Measurements from ENCODE around the gene SRRM4. TPM values are rescaled to one million over a fixed set of nuclear protein-coding genes. Genes with fewer than 3 reads are reported as not detected.

SRRM4 gene
- total RNA-seq, 4 donors from 2014 or later = not detected

DNA sequence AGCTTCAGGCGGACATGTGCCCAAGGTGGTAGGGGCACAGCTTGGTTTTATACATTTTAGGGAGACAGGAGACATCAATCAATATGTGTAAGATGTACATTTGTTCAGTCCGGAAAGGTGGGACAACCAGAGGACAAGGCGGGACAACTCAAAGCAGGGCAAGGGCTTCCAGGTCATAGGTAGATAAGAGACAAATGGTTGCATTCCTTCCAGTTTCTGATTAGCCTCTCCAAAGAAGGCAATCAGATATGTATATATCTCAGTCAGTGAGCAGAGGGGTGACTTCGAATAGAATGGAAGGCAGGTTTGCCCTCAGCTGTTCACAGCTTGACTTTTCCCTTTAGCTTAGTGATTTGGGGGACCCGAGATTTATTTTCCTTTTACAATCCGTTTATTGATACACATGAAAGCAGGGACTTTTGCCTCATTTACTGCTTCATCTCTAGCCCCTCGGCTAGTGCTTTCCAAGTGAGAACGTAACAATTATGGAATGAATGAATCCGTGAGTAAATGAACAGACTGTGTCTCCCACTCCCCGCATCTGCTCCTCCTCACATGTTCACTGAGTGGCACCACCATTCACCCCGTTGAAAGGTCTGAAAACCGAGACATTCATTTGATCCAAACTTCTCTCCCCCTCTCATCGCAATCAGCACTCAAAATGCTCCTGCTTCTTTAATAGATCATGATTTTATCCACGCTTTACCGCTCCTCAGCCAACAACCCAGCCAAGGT, 190.5 kb downstream of the SRRM4 start:
- no peak for TF ChIP-seq CTCF (IDR thresholded peaks at IDR 0.05)
- no peak for ATAC-seq (ENCODE audit: low FRiP score)
- no peak for DNase-seq (ENCODE audit: low spot score)

DNA sequence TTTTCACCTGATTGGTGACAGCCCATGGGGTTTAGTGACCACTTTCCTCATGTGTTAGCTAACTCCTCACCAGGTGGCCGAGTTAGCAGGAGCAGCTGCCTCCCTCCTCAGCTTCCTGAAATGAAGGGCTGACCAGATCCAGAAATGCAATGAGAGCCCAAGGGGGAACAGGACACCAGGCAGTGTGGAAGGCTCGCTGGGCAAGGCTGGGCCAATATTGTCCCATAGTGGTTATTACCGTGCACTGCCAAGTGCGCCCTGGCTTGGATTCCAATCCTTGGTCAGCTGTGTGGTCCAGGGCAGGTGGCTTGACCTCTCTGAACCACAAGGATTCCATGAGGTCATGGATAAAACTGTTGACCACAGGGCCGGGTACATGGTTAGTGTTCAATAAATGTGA, 193.7 kb downstream of the SRRM4 start:
- no peak for ATAC-seq (ENCODE audit: low FRiP score)

DNA sequence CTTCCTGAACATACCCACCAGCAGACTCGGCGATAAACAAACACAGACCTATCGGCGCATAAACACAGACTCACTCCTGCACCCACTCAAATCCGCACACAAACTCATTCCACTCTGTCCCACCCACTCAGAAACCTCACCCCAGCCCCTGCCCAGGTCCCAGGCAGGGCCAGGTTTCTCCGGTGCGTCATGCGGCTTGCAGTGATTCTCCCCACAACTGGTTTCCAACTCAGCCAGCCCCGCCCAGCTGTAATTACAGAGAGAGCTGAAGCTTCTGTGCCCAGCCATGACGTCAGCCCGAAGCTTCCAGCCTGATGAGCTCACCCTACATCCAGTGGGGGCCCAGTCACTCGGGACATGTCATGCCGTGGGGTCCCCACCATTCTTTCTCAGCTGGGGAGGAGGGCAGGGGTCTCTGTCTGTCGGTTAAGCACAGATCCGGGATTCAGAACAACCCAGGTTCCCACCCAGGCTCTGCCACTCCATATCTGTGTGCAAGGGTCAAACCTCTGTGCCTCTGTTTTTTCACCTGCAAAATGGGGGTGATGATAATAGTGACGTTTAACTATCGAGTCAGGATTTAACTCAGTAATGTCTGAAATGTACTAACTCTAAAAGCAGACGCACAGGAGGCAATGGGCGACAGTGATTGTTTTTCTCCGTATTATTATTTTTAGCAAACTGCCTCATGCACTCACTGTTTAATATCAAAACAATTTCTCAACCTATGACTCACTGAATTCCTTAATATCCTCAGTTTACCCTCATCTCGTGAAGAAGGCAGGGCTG, 195.1 kb downstream of the SRRM4 start:
- no peak for TF ChIP-seq CTCF (IDR thresholded peaks at IDR 0.05)
- ATAC-seq (ENCODE audit: low FRiP score) (peak; percentile 84), DNase-seq (ENCODE audit: low spot score) (peak; percentile 84)

More for the DNA sequence above, 193.7 kb downstream of the SRRM4 start:
- no peak for TF ChIP-seq CTCF (IDR thresholded peaks at IDR 0.05)
- DNase-seq (ENCODE audit: low spot score) = no peak

DNA sequence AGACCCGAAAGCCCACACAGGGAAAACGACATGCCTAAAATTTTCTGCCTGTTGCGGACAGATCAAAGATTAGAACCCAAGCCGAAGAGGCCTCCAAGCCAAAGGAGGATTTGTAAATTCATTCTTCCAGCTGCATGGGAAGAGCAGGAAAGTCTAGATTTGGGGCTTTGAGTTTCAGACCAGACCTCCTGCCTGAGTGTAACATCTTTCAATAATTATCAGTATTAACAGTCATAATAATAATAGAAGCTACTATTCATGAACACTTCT, 195.7 kb downstream of the SRRM4 start:
- TF ChIP-seq CTCF (IDR thresholded peaks at IDR 0.05) = no peak
- ATAC-seq (ENCODE audit: low FRiP score) = no peak
- DNase-seq (ENCODE audit: low spot score) = no peak

DNA sequence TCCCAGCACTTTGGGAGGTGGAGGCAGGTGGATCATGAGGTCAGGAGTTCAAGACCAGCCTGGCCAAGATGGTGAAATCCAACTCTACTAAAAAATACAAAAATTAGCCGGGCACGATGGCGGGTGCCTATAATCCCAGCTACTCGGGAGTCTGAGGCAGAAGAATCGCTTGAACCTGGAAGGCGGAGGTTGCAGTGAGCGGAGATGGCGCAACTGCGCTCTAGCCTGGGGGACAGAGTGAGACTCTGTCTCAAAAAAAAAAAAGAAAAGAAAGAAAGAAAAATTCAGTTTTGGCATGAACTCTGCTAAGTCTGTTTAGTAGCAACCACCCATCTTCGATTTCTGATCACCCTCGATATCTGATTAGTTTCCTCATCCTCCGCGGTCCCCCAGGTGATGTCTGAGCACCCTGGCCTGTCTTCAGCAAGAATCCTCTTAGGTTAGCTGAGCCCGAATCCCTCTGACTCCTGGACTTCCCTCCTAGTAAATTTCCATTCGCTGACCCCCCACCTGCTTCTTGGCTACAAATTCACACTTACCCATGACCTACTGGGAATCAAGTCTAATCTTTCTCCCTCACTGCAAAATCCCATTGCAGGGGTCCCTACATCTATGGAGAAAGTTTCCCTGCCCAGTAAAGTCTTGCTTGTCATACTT, 196.5 kb downstream of the SRRM4 start:
- no peak for DNase-seq (ENCODE audit: low spot score)
- no peak for ATAC-seq (ENCODE audit: low FRiP score)
- no peak for TF ChIP-seq CTCF (IDR thresholded peaks at IDR 0.05)

DNA sequence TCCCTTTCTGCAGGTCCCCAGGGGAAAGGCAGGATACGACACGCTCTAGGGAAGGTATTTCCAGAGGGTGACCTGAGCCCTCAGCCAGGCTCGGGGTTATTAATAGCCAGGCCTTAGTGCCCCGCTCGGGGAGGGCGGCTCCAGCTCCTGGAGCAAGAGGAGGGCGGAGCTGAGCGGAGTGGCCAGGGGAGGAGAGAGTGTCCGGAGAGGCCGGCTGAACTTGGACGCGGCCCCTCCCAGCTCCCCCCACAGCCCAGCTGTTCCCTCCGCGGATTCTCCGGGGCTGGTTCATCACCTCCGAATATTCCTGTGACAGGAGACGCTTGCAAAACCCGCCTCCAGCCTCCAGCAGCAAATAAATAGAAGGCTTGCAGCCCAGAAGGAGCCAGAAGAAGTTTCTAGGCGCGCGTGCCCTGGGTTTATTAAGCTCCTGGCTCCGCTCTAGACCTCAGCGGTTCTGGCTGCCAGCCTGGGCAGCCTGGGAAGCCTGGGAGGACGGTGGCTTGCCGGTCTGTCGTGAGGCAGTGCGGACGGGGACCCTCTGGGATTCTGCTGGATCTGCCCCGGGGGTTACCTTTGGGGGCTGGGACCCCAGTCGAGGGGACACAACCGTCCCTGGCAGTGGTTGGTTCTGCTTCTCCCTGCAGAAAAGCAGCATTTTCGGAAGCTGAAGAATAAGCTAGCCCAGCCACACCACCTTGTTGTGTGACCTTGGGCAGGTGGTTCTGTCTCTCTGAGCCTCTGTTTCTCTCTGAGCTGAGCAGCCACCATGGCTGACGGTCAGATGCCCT, 197.4 kb downstream of the SRRM4 start, which contains the start of gene HSPB8:
HSPB8 (plus strand) TSS at position 388 of the 791 bp plus-strand sequence; CDS start at position 770, 382 bp downstream.
- TF ChIP-seq CTCF (IDR thresholded peaks at IDR 0.05) = no peak
- DNase-seq (ENCODE audit: low spot score) (peak; percentile 57), ATAC-seq (ENCODE audit: low FRiP score) (peak; percentile 80)
